HCT116 (cell line): ENCODE measurements around the gene DUSP2. TPM values are rescaled to one million over a fixed set of nuclear protein-coding genes. Genes with fewer than 3 reads are reported as not detected.

Experiments
- ATAC-seq: fragments of 200-7000 bp; cut with Tn5 transposase; 2 replicates; pipeline ENCODE4 v1.9.1; 2020; ENCODE audit warnings: mild to moderate bottlenecking, moderate library complexity
- BruUV-seq: library from RNA; stranded (reverse); fragments of 400-500 nt; replicated peaks from 2 replicates; lab custom pipeline; 2021; lab: Mats Ljungman, UMichigan
- CTCF ChIA-PET: fragments of 300-600 bp; sonication (Branson Sonifier 250); formaldehyde crosslinking; loops from one replicate; lab custom pipeline; 2021; ENCODE audit warnings: antibody characterized with exemption; lab: Charles Lee
- POLR2A ChIA-PET: fragments of 300-600, 350-600 bp; sonication (Branson Sonifier 250); formaldehyde crosslinking; loops from one replicate; lab custom pipeline; 2021; ENCODE audit warnings: antibody characterized with exemption; lab: Charles Lee
- RAD21 ChIA-PET, 2 experiments: fragments of 300-600 bp; sonication (Branson Sonifier 250); formaldehyde crosslinking; loops; one replicate each; lab custom pipeline; 2023; ENCODE audit warnings: low total read pairs in 2 of 2; ENCODE audit not compliant: uncharacterized antibody in 2 of 2, unreplicated experiment in 2 of 2, low non-redundant PET in 1 of 2; lab: Charles Lee
- DNase-seq: peaks from one replicate; pipeline ENCODE4 v3.0.0-alpha.2; 2010; ENCODE audit warnings: low read depth, low spot score
- H2AFZ ChIP-seq: fragments of 200-600 bp; shearing (Covaris generic), sonication (generic); 2 replicates; pipeline ENCODE4 v1.6.1; 2017; ENCODE audit warnings: low read depth, mixed run types, mixed read lengths, antibody characterized with exemption, low read length; ENCODE audit not compliant: poor library complexity, severe bottlenecking
- H3K27ac ChIP-seq: 2 replicates; pipeline ENCODE4 v1.5.1; 2012; ENCODE audit warnings: low read depth, low read length
- H3K27me3 ChIP-seq: fragments of 200-600 bp; sonication (generic); 2 replicates; pipeline ENCODE4 v1.6.1; 2016; ENCODE audit warnings: mixed run types, low read length, mixed read lengths; ENCODE audit not compliant: insufficient read depth
- H3K36me3 ChIP-seq, 2 experiments: fragments of 200-500 bp in 1 of 2; fragments of 200-600 bp in 1 of 2; sonication (Bioruptor generic) in 1 of 2; sonication (generic) in 1 of 2; 2 replicates each; pipeline versions ENCODE4 v1.5.1 to v1.6.1; 2014 to 2016; ENCODE audit warnings: low read length in 2 of 2, inconsistent platforms in 1 of 2, mixed read lengths in 1 of 2, mixed run types in 1 of 2; ENCODE audit not compliant: insufficient read depth in 2 of 2, control insufficient read depth in 1 of 2
- H3K4me1 ChIP-seq, 2 experiments: fragments of 200-600 bp in 1 of 2; sonication (generic) in 1 of 2; 2 replicates each; pipeline versions ENCODE4 v1.5.1 to v1.6.1; 2012 to 2017; ENCODE audit warnings: low read length in 2 of 2, inconsistent platforms in 1 of 2, mild to moderate bottlenecking in 1 of 2, mixed read lengths in 1 of 2, mixed run types in 1 of 2, moderate library complexity in 1 of 2; ENCODE audit not compliant: insufficient read depth in 2 of 2, control insufficient read depth in 1 of 2
- H3K4me2 ChIP-seq: fragments of 200-600 bp; sonication (generic); 2 replicates; pipeline ENCODE4 v1.6.1; 2017; ENCODE audit warnings: mixed run types, low read length, mixed read lengths
- H3K4me3 ChIP-seq, 2 experiments: fragments of 200-600 bp in 1 of 2; sonication (generic) in 1 of 2; replicated peaks in 1 of 2; 2 replicates each; pipeline ENCODE4 v1.5.1; 2011 to 2016; ENCODE audit warnings: low read length in 2 of 2, control low read depth in 1 of 2, low read depth in 1 of 2, mild to moderate bottlenecking in 1 of 2, mixed read lengths in 1 of 2, mixed run types in 1 of 2
- H3K79me2 ChIP-seq: fragments of 200-600 bp; sonication (generic); 2 replicates; pipeline ENCODE4 v1.6.1; 2017; ENCODE audit warnings: mild to moderate bottlenecking, mixed run types, low read length, moderate library complexity, mixed read lengths; ENCODE audit not compliant: insufficient read depth
- H3K9ac ChIP-seq: fragments of 200-600 bp; sonication (generic); 2 replicates; pipeline ENCODE4 v1.6.1; 2016; ENCODE audit warnings: low read length, mixed read lengths
- H3K9me2 ChIP-seq: fragments of 200-600 bp; sonication (generic), shearing (Covaris generic); 2 replicates; pipeline ENCODE4 v1.6.1; 2017; ENCODE audit warnings: mixed run types, mild to moderate bottlenecking, moderate library complexity; ENCODE audit not compliant: insufficient read depth
- H3K9me3 ChIP-seq, 2 experiments: fragments of 200-500 bp in 1 of 2; fragments of 200-600 bp in 1 of 2; sonication (Bioruptor generic) in 1 of 2; sonication (generic) in 1 of 2; 2 replicates each; pipeline ENCODE4 v1.6.1; 2014 to 2017; ENCODE audit warnings: low read length in 2 of 2, mixed read lengths in 2 of 2, inconsistent platforms in 1 of 2, low read depth in 1 of 2, mild to moderate bottlenecking in 1 of 2, mixed run types in 1 of 2, moderate library complexity in 1 of 2; ENCODE audit not compliant: control insufficient read depth in 1 of 2, insufficient read depth in 1 of 2
- H4K20me1 ChIP-seq: fragments of 200-600 bp; sonication (generic), shearing (Covaris generic); 2 replicates; pipeline ENCODE4 v1.6.1; 2017; ENCODE audit warnings: mixed run types, mild to moderate bottlenecking, moderate library complexity; ENCODE audit not compliant: insufficient read depth
- CEBPB ChIP-seq: IDR thresholded peaks from 2 replicates; pipeline ENCODE4 v1.6.1; 2012; ENCODE audit warnings: low read depth
- ZNF274 ChIP-seq: fragments of 200-500 bp; sonication (Bioruptor generic); IDR thresholded peaks from 2 replicates; pipeline ENCODE4 v1.6.1; 2014; ENCODE audit warnings: mild to moderate bottlenecking, low read depth, low read length, inconsistent platforms
- intact Hi-C: fragments of 100-400 bp; cut with micrococcal nuclease; formaldehyde crosslinking; loops from 2 replicates; pipeline ENCODE4 v1.10.0; 2022
- total RNA-seq: library from RNA; stranded (reverse); gene quantifications from one replicate; pipeline ENCODE4 v1.2.1, GENCODE V29; 2021; ENCODE audit not compliant: unreplicated experiment
- TF ChIP-seq, protein P1 (sequence below): IDR thresholded peaks from 2 replicates; pipeline ENCODE4 v1.6.1; 2012; ENCODE audit warnings: low read depth
- TF ChIP-seq, protein P2 (sequence below), 3 experiments: fragments of 200-600 bp in 1 of 3; sonication (generic) in 1 of 3; IDR thresholded peaks in 2 of 3; conservative IDR thresholded peaks in 1 of 3; 2 replicates each; pipeline ENCODE4 v1.5.1; 2012 to 2017; ENCODE audit warnings: low read depth in 2 of 3, low read length in 2 of 3, antibody characterized with exemption in 1 of 3, borderline replicate concordance in 1 of 3, control low read depth in 1 of 3, mild to moderate bottlenecking in 1 of 3, mixed read lengths in 1 of 3, mixed run types in 1 of 3, moderate library complexity in 1 of 3; ENCODE audit not compliant: insufficient read depth in 1 of 3

Gene DUSP2
- total RNA-seq, 1 experiment from 2014 or later: 24.5 TPM

DNA sequence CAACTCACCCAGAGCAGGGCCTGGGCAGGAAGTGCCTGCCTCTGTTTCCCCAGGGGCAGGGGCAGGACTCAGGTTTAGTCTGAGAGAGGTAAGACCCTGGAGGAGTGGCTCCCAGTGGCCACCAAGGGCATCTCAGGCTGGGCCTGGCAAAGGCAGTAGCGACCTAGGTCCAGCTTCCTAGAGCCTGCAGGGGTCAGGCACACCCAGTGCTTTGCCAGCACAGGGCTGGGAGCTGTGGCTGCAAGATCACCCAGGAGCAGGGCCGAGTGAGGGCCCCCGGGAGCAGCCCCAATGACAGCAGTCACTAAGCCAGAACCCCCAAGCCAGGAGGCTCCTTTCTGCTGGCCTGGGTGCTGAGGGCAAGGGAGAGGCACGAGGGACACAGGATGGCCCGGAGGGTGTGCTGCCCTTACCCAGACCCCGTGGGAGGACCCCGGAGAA, 8.8 kb upstream of the DUSP2 start:
- peaks cover 0 to 4% of the 10 kb centered on the region in 2 experiments; a peak in 3 of 4 replicates for H3K4me1 ChIP-seq
- no peak for DNase-seq
- TF ChIP-seq, protein P1, sequence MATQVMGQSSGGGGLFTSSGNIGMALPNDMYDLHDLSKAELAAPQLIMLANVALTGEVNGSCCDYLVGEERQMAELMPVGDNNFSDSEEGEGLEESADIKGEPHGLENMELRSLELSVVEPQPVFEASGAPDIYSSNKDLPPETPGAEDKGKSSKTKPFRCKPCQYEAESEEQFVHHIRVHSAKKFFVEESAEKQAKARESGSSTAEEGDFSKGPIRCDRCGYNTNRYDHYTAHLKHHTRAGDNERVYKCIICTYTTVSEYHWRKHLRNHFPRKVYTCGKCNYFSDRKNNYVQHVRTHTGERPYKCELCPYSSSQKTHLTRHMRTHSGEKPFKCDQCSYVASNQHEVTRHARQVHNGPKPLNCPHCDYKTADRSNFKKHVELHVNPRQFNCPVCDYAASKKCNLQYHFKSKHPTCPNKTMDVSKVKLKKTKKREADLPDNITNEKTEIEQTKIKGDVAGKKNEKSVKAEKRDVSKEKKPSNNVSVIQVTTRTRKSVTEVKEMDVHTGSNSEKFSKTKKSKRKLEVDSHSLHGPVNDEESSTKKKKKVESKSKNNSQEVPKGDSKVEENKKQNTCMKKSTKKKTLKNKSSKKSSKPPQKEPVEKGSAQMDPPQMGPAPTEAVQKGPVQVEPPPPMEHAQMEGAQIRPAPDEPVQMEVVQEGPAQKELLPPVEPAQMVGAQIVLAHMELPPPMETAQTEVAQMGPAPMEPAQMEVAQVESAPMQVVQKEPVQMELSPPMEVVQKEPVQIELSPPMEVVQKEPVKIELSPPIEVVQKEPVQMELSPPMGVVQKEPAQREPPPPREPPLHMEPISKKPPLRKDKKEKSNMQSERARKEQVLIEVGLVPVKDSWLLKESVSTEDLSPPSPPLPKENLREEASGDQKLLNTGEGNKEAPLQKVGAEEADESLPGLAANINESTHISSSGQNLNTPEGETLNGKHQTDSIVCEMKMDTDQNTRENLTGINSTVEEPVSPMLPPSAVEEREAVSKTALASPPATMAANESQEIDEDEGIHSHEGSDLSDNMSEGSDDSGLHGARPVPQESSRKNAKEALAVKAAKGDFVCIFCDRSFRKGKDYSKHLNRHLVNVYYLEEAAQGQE: no peak
- TF ChIP-seq CEBPB (no peak), ZNF274 (no peak)
- TF ChIP-seq, protein P2, sequence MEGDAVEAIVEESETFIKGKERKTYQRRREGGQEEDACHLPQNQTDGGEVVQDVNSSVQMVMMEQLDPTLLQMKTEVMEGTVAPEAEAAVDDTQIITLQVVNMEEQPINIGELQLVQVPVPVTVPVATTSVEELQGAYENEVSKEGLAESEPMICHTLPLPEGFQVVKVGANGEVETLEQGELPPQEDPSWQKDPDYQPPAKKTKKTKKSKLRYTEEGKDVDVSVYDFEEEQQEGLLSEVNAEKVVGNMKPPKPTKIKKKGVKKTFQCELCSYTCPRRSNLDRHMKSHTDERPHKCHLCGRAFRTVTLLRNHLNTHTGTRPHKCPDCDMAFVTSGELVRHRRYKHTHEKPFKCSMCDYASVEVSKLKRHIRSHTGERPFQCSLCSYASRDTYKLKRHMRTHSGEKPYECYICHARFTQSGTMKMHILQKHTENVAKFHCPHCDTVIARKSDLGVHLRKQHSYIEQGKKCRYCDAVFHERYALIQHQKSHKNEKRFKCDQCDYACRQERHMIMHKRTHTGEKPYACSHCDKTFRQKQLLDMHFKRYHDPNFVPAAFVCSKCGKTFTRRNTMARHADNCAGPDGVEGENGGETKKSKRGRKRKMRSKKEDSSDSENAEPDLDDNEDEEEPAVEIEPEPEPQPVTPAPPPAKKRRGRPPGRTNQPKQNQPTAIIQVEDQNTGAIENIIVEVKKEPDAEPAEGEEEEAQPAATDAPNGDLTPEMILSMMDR (IDR thresholded peaks at IDR 0.05 in 2 of 3, conservative IDR thresholded peaks at IDR 0.05 in 1 of 3; ENCODE audit: borderline replicate concordance in 1 of 3, insufficient read depth in 1 of 3, low read depth in 2 of 3, low read length in 2 of 3): peak in 2 of 3 experiments; percentile 6 to 28; a peak in 1 of 6 replicates
- TF ChIP-seq, all 23 proteins: peak for 1
- Histone ChIP-seq H3K27me3 (no peaks in the 10 kb centered on the region), H3K27ac (no peak overlapping the region), H3K36me3 (no peaks in the 10 kb centered on the region), H3K79me2 (no peaks in the 10 kb centered on the region), H3K9me3 (no peaks in the 10 kb centered on the region), H3K9me2 (no peaks in the 10 kb centered on the region), H3K4me2 (no peak overlapping the region), H3K4me3 (no peak overlapping the region), H4K20me1 (no peaks in the 10 kb centered on the region), H3K9ac (no peak overlapping the region), H2AFZ (no peak overlapping the region)
- CTCF ChIA-PET: no interaction called here
- intact Hi-C loops: no loop called here
- POLR2A ChIA-PET: no interaction called here
- RAD21 ChIA-PET: no interaction called here
- BruUV-seq: no TSS peak
- no peak for ATAC-seq
